ENCODE results near the gene CLRN3.

DNA sequence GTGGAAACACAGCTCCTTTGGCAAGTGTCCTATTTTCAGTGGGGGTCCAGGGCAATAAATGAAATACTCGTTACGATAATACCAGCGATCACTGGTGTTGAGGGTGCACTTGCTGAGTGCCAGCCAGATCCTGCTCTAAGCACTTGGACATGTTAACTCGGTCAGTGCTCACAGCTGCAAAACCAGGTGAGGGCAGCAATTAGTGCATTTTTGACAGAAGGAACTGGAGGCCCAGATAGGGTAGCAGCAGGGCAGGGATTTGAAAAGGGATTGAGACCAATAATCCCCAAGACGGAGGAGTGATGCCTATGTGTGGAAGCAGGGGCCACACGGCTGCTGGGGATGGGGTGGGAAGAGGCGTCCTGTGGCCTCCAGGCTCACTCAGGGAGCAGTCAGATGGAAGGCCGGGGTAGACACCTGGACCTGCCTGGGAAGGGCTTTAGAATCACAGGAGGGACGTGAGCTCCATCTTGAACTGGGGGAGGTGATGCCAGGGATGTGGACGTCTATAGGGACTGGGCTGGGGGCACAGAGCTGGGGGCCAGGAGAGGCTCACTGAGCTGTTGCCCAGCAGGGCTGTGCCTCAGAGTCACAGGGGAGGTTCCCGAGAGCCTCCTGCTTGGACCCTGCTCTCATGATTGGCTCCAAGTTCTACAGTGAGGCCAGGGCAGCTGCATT is 28.5 kb upstream of the CLRN3 start:
- TF ChIP-seq POLR2AphosphoS5 (IDR thresholded peaks at IDR 0.05): no peak
- TF ChIP-seq, protein P1, sequence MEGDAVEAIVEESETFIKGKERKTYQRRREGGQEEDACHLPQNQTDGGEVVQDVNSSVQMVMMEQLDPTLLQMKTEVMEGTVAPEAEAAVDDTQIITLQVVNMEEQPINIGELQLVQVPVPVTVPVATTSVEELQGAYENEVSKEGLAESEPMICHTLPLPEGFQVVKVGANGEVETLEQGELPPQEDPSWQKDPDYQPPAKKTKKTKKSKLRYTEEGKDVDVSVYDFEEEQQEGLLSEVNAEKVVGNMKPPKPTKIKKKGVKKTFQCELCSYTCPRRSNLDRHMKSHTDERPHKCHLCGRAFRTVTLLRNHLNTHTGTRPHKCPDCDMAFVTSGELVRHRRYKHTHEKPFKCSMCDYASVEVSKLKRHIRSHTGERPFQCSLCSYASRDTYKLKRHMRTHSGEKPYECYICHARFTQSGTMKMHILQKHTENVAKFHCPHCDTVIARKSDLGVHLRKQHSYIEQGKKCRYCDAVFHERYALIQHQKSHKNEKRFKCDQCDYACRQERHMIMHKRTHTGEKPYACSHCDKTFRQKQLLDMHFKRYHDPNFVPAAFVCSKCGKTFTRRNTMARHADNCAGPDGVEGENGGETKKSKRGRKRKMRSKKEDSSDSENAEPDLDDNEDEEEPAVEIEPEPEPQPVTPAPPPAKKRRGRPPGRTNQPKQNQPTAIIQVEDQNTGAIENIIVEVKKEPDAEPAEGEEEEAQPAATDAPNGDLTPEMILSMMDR (IDR thresholded peaks at IDR 0.05): no peak
